Measurements from ENCODE around the gene RBFOX1. TPM values are rescaled to one million over a fixed set of nuclear protein-coding genes. Genes with fewer than 3 reads are reported as not detected.

The RBFOX1 gene
- total and polyA plus RNA-seq, 2 donors (not counting 1 experiment from before 2014, with no cell fraction given) = not detected

- CTCF ChIA-PET = no interaction called here
- Mint-ChIP-seq H3K4me1 (no peaks in the 10 kb centered on the region), H3K27me3 (no peaks in the 10 kb centered on the region), H3K27ac (no peak overlapping the region), H3K9me3 (ENCODE audit: insufficient read depth) (peaks cover 4% of the 10 kb centered on the region), H3K4me3 (no peak overlapping the region)
- H3K4me3 ChIP-seq (ENCODE audit: control extremely low read depth in 1 of 5, extremely low read depth in 1 of 5, insufficient read depth in 1 of 5, low read depth in 2 of 5, low read length in 4 of 5) = no peak overlapping the region
- POLR2A ChIA-PET = no interaction called here
- H3K36me3 ChIP-seq (replicated peaks in 1 of 2; ENCODE audit: control extremely low read depth in 1 of 2, control insufficient read depth in 1 of 2, extremely low read depth in 1 of 2, insufficient read depth in 2 of 2, low read length in 1 of 2) = no peaks in the 10 kb centered on the region
- H4K20me1 ChIP-seq (ENCODE audit: control insufficient read depth, insufficient read depth, low read length, poor library complexity, severe bottlenecking) = no peaks in the 10 kb centered on the region
- H3K79me2 ChIP-seq (ENCODE audit: control insufficient read depth, insufficient read depth, low read length) = no peaks in the 10 kb centered on the region
- H3K27ac ChIP-seq (ENCODE audit: low read length in 2 of 2) = no peak overlapping the region
- ATAC-seq (ENCODE audit: low read depth) (no peak), DNase-seq (no peak)
- H3K27me3 ChIP-seq (replicated peaks in 1 of 4; ENCODE audit: control extremely low read depth in 1 of 4, control insufficient read depth in 3 of 4, insufficient read depth in 4 of 4, low read length in 3 of 4) = no peaks in the 10 kb centered on the region
- H3K9ac ChIP-seq (ENCODE audit: low read length) = no peak overlapping the region
- H3K4me1 ChIP-seq (ENCODE audit: control insufficient read depth in 2 of 2, insufficient read depth in 2 of 2, low read length in 2 of 2) = no peaks in the 10 kb centered on the region
- no peak overlapping the region for H3K4me2 ChIP-seq (replicated peaks; ENCODE audit: low read depth, low read length, poor library complexity, severe bottlenecking)
- peaks cover 0 to 2% (median 0%) of the 10 kb centered on the region in 3 donors for H3K9me3 ChIP-seq (ENCODE audit: control extremely low read depth in 1 of 3, control insufficient read depth in 2 of 3, insufficient read depth in 1 of 3, low read length in 2 of 3)
- no CpG with 5 or more reads among the region's 2 CpGs for WGBS (ENCODE audit: insufficient coverage)
- intact Hi-C loops (cut with micrococcal nuclease) = no loop called here
- no peak overlapping the region for H2AFZ ChIP-seq (ENCODE audit: insufficient read depth, low read depth, low read length, poor library complexity, severe bottlenecking)
- TF ChIP-seq EZH2 (IDR thresholded peaks at IDR 0.05; ENCODE audit: borderline replicate concordance, insufficient read depth, low read depth, low read length, poor library complexity, severe bottlenecking) (no peak), CTCF (IDR thresholded peaks at IDR 0.05) (no peak)
These were observed 280.9 kb downstream of the RBFOX1 start for GRCh38 chr16:7613518-7613917.

- WGBS (ENCODE audit: insufficient coverage) = 68% methylated on average over 5 of the region's 7 CpGs
- CTCF ChIA-PET = no interaction called here
- no peak overlapping the region for H3K4me3 Mint-ChIP-seq
These were observed 281.6 kb downstream of the RBFOX1 start for GRCh38 chr16:7614021-7614795.

More at GRCh38 chr16:7614021-7614795, 281.6 kb downstream of the RBFOX1 start:
- Histone ChIP-seq H3K79me2 (ENCODE audit: control insufficient read depth, insufficient read depth, low read length) (no peaks in the 10 kb centered on the region), H3K36me3 (replicated peaks in 1 of 2; ENCODE audit: control extremely low read depth in 1 of 2, control insufficient read depth in 1 of 2, extremely low read depth in 1 of 2, insufficient read depth in 2 of 2, low read length in 1 of 2) (no peaks in the 10 kb centered on the region), H3K9ac (ENCODE audit: low read length) (no peak overlapping the region), H3K27me3 (replicated peaks in 1 of 4; ENCODE audit: control extremely low read depth in 1 of 4, control insufficient read depth in 3 of 4, insufficient read depth in 4 of 4, low read length in 3 of 4) (no peaks in the 10 kb centered on the region), H3K4me1 (ENCODE audit: control insufficient read depth in 2 of 2, insufficient read depth in 2 of 2, low read length in 2 of 2) (no peaks in the 10 kb centered on the region), H4K20me1 (ENCODE audit: control insufficient read depth, insufficient read depth, low read length, poor library complexity, severe bottlenecking) (no peaks in the 10 kb centered on the region), H3K27ac (ENCODE audit: low read length in 2 of 2) (no peak overlapping the region), H3K4me3 (ENCODE audit: control extremely low read depth in 1 of 5, extremely low read depth in 1 of 5, insufficient read depth in 1 of 5, low read depth in 2 of 5, low read length in 4 of 5) (no peak overlapping the region), H2AFZ (ENCODE audit: insufficient read depth, low read depth, low read length, poor library complexity, severe bottlenecking) (no peak overlapping the region), H3K9me3 (ENCODE audit: control extremely low read depth in 1 of 3, control insufficient read depth in 2 of 3, insufficient read depth in 1 of 3, low read length in 2 of 3) (peaks cover 0 to 2% (median 0%) of the 10 kb centered on the region in 3 donors), H3K4me2 (replicated peaks; ENCODE audit: low read depth, low read length, poor library complexity, severe bottlenecking) (no peak overlapping the region)
- Mint-ChIP-seq H3K27me3 (no peaks in the 10 kb centered on the region), H3K27ac (no peak overlapping the region), H3K9me3 (ENCODE audit: insufficient read depth) (peaks cover 4% of the 10 kb centered on the region), H3K4me1 (no peaks in the 10 kb centered on the region)
- DNase-seq = no peak
- TF ChIP-seq EZH2 (IDR thresholded peaks at IDR 0.05; ENCODE audit: borderline replicate concordance, insufficient read depth, low read depth, low read length, poor library complexity, severe bottlenecking) (no peak), CTCF (IDR thresholded peaks at IDR 0.05) (no peak)
- intact Hi-C loops (cut with micrococcal nuclease) = no loop called here
- no peak for ATAC-seq (ENCODE audit: low read depth)
- POLR2A ChIA-PET = no interaction called here
